HG03097 (cell line): Measurements from ENCODE around the gene SPG7.
"Not testable (repeated sequence)": the region's sequence is repeated elsewhere in the genome, so short reads cannot be mapped to it uniquely, and the experiment has no call there.

Experiments used
- ATAC-seq: cut with Tn5 transposase; IDR thresholded peaks from one replicate; pipeline ENCODE4 v1.9.1; 2021; ENCODE audit not compliant: unreplicated experiment, low FRiP score

Gene SPG7

DNA sequence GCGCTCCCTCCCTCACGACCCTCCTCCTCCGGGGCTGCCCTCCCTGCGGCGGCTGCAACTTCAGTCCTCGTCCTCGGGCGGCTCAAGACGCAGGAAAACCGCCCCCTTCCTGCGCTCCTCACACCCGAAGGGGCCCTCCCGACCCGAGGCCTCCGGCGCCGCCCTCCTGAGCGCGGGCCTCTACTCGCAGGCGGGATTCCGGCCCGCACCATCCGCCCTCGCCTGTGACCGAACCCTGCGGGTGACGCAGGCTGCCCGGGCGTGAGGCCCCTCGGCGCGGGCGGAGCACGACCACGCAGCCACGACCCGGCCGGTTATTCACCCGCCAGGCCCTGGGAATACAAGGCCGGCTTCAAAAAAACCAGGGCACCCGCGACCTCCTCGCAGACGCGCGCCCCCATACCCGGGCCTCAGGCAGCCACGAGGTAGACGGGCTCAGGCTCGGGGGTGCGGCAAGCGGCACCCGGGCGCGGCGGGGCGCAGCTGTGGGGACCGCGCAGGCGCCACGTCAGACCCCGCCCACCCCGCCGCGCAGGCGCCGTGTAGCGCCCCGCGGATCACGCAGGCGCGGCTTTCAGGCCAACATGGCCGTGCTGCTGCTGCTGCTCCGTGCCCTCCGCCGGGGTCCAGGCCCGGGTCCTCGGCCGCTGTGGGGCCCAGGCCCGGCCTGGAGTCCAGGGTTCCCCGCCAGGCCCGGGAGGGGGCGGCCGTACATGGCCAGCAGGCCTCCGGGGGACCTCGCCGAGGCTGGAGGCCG lies at the start of gene SPG7:
TSS of gene SPG7 (plus strand) at position 570 of the 757 bp plus-strand sequence. CDS start at position 585, 15 bp downstream.
- ATAC-seq = peak; percentile 67

DNA sequence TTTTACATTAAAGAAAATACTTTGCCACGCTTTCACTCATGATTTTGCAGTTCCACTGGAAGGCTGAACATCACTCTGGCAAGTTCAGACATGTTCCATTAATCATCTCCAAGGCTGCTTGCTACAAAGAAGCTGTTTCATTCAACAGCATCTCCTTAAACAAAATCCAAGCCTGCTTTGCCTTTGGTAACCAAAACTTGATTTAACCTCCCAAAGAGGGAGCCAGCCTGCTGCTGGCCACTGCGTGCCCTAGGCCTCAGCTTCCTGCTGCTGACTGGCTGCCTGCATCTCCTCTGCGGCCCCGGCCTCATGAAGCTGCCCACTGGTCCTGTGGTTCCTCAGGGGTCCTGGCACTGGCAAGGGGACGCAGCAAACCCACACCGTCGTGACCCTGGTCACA lies 49.7 kb upstream of the SPG7 start:
- no peak for ATAC-seq

DNA sequence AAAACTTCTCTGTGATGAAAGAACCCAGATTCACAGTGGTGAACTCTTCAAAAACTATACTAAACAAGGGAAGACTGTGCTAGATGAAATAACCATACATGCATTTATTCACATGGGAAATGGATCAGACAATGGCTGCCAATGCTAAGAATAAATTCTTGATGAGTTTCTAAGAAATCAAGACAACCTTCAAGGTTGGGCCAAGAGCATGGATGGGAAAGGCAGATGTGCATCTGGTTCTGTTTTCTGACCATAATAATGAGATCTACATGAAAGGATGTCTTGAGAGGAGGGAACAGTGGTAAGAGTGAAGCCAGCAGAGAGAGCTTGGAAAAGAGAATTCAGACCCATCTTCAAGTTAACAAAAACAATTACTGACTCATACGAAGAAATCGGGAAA lies 49.2 kb upstream of the SPG7 start:
- no peak for ATAC-seq

DNA sequence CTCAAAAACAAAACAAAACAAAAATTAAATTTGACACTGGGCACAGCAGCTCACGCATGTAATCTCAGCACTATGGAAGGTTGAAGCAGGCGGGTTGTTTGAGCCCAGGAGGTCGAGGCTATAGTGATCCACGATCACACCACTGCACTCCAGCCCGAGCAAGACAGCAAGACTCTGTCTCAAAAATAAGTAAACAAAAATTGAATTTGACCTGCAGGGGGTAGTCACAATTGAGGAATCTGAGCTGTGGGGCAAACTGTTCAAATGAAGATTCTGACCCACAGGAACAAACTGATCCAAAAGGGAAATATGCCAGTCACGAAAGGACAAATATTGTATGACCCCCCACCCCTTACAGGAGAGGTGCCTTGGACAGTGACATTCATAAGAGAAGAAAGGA lies 47.6 kb upstream of the SPG7 start:
- no peak for ATAC-seq

DNA sequence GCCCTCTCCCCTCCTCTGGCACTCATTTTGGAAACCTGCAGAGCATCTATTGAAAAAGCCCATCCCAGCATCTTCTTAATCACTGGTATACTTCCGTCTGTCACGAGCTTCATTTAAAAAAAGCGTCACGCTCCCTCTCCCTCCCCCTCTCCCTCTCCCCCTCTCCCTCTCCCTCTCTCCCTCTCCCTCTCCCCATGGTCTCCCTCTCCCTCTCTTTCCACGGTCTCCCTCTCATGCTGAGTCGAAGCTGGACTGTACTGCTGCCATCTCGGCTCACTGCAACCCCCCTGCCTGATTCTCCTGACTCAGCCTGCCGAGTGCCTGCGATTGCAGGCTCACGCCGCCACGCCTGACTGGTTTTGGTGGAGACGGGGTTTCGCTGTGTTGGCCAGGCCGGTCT lies 46.3 kb upstream of the SPG7 start:
- ATAC-seq = not testable (repeated sequence)

DNA sequence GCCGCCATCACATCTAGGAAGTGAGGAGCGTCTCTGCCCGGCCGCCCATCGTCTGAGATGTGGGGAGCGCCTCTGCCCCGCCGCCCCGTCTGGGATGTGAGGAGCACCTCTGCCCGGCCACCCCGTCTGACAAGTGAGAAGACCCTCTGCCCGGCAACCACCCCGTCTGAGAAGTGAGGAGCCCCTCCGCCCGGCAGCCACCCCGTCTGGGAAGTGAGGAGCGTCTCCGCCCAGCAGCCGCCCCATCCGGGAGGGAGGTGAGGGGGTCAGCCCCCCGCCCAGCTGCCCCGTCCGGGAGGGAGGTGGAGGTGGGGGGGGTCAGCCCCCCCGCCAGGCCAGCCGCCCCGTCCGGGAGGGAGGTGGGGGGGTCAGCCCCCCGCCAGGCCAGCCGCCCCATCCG lies 45.6 kb upstream of the SPG7 start:
- ATAC-seq = not testable (repeated sequence)

DNA sequence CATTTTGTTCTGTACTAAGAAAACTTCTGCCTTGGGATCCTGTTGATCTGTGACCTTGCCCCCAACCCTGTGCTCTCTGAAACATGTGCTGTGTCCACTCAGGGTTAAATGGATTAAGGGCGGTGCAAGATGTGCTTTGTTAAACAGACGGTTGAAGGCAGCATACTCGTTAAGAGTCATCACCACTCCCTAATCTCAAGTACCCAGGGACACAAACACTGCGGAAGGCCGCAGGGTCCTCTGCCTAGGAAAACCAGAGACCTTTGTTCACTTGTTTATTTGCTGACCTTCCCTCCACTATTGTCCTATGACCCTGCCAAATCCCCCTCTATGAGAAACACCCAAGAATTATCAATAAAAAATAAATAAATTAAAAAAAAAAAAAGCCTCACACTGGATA lies 44.9 kb upstream of the SPG7 start:
- not testable (repeated sequence) for ATAC-seq

DNA sequence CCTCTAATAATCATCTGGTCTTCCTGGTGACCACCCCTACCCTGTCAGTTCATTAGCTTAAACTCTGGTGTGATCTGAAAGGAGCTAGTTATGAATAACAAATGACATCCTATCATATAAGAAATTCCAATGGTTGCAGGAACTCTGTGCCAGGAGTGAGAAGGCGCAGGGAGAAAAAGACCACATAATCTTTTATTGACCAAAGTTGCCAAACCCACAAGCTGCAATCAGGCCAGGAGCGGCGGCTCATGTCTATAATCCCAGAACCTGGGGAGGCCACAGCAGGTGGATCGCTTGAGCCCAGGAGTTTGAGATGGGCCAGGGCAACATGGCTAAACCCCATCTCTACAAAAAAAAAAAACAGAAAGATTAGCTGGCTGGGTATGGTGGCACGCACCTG lies 41.3 kb upstream of the SPG7 start:
- ATAC-seq = no peak

DNA sequence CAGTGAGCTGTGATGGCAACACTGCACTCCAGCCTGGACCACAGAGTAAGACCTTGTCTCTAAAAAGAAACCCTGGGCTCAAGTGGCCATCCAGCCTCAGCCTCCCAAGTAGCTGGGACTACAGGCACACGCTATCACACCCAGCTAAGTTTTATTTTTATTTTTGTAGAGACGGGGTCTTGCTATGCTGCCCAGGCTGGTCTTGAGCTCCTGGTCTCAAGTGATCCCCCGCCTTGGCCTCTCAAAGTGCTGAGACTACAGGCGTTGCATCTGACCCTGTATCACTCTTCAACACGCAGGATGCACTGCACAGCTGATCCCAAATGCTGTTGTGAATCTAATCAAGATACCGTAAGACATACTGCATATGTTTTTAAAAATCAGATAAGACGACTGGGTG lies 40.8 kb upstream of the SPG7 start:
- ATAC-seq = no peak

DNA sequence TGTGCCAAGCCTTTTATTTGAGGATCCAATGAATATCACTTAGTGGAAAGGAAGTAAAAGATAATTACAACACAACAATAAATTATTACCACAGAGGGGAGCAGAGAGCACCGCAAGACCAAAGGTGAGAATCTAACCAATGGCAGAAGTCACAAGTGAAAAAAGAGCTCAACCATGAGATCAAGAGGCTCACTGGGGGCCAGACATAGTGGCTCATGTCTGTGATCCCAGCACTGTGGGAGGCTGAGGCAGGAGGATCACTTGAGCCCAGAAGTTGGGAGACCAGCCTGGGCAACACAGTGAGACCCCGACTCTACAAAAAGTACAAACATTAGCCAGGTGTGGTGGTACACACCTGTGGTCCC lies 35.5 kb upstream of the SPG7 start:
- ATAC-seq = no peak

DNA sequence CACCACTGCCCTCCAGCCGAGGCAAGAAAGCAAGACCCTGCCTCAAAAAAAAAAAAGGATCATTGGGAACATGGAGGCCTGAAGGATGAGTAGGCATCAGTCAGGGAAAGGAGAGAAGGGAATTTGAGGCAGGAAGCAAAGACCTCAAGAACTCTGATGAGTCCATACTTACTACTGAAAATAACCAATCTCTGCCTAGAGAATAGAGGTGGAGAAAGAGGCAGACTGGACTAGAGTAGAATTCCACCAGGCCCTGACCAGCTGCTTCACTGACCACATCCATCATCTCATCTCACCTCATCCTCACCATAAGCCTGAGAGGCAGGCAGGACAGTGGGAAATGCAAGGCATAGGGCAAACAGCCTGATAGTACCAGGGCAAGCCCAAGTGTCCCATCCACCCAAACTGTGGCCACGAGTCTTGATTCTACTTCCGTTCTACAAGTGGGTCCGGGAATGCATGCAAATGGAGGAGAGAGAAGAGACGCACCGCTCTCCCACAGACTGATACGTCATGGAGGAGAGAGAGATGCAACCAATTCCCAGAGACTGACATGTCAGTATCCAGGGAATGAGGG lies 35.0 kb upstream of the SPG7 start:
- ATAC-seq = no peak

DNA sequence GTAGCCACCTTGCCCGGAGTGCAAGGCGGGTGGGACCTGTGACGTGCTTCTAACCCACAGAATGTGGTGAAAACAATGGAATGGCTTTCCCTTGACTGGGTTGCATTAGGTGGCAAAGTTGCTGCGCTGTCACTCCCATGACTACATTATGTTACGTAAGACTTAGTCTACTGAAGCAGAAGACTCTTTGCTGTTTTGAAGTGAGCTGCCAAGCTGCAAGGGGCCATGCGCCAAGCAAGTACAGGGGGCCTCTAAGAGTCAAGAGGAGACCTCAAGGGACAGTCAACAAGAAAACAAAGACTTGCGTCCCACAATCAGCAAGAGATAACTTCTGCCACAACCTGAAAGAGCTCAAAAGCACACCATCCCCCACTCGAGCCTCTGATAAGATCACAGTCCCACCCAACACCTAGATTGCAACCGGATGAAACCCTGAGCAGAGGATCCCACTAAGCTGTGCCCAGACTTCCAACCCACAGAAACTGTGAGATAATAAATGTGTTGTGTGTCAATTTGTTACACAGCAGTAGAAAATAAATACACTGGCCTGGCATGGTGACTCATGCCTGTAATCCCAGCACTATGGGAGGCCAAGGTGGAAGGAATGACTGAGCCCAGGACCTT lies 34.3 kb upstream of the SPG7 start:
- ATAC-seq = no peak

DNA sequence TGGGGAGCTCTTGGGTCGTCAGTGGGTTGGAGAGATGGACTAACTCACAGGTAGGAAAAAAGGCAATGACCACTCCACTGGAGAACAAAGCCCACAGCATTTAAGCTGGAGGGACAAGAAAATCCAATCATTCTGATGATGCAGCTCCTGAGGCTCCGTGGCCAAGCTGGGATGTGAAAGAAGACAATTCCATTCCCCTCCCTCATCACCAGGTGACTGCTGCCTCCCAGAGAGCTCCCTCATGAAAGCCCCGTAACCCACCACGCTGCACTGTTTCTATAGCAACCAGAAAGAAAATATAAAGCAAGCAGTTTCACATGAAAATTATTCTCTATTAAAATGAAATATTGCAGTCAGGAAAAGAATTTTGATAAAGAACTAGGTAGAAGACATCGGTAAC lies 33.1 kb upstream of the SPG7 start:
- ATAC-seq = no peak

DNA sequence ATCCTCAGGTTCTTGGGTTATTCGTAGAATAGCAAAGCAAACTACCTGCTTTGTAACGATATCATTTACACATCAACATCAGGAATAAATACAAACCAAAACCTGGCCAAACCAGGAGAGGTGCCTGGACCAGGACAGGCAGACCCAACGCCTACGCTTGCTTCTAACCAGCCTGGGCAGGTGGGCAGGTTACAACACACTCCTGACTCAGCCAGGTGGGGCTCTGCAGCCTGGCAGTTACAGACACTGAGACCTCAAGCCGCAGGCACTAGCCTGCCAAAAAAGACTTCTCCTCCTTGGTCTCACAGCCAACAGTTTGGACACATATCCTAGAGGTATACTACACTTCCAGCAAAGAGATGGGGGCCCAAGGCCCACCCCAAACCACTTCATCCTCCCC lies 31.8 kb upstream of the SPG7 start:
- no peak for ATAC-seq

DNA sequence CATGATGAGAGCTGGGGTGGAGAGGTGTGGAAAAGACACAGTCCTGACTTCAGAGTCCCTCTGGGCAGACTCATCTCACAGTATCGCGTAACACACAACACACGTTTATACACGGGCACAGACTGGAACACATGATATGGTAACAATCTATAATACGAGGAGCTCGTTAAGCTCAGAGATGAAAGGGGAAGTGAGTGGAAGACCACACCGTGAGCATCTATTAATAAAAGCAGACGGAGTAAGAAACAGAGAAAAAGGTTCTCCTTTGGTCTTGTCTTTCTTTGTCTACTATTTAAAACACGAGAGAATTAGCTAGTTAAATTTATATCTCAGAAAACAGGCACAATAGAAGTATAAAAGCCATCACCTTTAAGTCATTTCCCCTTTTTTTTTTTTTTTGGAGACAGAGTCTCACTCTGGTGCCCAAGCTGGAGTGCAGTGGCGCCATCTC lies 31.4 kb upstream of the SPG7 start:
- ATAC-seq = peak; percentile 50

DNA sequence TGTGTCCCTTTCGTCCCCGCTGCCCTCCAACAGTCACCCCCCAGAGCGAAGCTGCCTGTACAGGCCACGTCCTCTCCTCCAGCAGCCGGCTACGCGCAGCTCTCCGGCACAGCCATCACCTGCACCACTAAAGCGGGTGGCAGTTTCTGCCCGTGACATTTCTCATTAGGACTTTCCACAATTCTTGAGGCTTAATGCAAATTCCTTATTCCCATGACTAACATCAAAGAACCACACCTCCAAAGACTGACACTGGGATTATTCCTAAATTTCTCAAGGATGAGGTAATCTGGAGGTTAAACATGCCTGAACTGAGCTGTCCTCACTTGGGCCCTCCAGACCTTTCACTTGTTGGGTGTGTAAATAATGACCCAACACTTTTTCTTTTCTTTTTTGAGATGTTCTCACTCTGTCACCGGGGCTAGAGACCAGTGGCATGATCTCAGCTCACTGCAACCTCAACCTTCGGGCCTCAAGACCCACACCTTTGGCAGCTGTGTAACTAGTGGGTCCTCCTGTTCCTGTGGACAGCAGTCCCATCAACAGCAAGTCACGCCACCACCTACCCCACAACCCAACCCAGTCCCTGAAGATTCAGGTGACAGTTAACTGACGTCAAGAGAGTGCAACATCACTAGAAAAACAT lies 29.5 kb upstream of the SPG7 start:
- ATAC-seq = no peak

DNA sequence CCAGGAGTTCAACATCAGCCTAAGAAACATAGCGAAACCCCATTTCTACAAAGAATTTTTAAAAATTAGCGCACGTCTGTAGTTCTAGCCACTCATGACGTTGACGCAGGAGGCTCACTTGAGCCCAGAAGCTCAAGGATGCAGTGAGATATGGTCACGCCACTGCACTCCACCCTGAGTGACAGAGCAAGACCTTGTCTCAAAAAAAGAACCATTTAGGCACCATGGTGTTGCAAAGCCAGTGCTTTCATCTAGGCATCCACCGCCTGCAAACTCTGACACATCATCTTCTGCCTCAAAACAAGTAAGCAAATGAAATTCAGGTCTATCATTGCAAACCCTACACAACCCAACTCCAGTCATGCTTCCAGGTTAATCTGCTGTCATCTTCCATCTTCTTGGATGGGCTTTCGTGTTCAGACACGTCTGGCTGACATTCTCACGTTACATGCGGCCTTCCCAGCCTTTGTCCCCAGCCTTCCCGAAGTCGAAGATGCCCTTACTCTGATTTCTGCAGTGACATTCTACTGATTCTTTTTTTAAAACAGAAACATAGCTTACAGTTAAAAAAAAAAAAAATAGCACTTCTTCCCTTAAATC lies 26.7 kb upstream of the SPG7 start:
- no peak for ATAC-seq

DNA sequence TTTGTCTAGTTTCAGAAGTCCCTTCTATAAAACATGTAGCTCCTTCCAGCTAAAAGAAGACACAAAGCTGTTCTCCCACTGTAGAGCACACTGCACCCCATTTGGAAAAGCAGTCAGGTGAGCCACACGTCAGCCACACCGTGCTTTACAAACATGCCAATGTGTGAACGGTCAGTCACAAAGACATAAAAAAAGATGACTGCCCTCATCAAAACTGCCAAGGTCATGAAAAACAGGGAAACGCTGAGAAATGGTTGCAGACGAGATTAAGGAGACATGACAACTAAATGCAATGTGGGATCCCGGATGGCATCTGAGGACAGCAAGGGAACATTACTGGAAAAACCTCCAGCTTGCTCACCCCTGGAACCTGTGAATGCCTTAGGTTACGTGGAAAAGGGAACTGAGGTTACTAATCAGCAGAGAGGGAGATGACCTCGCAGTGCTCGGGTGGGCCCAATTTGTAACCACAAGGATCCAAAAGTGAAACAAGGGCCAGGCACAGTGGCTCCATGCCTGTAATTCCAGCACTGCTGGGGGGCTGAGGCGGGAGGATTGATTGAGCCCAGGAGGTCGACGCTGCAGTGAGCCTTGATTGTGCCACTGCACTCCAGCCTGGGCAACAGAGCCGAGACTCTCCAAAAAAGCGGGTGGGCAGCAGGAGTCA lies 25.9 kb upstream of the SPG7 start:
- no peak for ATAC-seq

DNA sequence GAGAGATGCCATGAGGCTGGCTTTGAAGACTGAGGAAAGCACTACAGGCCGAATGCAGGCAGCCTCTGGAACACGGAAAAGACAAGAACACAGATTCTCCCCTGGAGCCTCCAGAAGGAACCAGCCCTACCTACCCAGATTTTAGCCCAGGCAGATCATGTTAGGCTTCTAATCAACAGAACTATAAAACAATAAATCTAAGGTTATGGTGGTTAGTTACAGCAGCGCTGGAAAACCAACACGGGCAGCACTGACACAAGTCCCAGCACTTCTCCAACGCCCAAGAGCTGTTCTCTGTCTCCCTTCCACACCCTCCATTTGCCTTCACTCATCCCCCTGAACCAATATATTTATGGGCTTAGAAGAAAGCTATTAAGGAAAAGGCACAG lies 25.4 kb upstream of the SPG7 start:
- ATAC-seq = no peak

DNA sequence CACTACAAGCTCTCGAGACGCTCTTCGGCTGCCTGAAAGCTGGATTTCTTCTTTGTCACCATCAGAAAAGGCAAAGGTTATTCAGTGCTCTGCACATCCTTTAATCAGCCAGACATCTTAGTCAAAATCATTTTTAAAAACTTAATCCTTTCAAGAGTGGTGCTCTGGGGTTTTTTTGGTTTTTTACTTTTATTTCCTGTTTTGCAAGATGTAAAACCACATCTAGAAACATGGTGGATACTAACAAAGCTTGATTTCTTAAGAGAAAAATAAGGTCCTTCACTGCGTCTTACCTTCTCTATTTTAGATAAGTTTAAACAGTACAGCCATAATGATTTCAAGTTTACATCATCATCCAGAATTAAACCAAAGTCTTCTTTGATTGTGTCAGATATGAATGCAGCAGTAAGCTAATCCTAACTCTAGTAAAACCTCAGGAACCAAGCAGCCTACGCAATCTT lies 24.1 kb upstream of the SPG7 start:
- ATAC-seq = no peak
